ENCODE data around the gene NAGK.

DNA sequence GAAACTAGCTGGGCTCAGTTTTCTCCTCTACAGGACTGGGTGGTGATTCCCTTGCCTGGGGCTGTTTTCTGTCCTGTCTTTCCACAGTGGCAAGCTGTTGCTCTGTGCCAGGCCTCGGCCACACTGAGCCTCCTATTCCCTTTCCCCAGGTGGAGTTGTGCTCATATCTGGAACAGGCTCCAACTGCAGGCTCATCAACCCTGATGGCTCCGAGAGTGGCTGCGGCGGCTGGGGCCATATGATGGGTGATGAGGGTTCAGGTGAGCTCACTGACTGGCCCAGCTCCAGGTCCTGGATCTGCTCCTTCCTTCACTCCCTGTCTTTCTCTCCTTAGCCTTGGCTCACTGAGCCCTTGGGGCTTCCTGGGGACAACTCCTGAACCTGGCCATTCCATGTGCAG, 4.0 kb downstream of the NAGK start:
- TF ChIP-seq, protein P1, sequence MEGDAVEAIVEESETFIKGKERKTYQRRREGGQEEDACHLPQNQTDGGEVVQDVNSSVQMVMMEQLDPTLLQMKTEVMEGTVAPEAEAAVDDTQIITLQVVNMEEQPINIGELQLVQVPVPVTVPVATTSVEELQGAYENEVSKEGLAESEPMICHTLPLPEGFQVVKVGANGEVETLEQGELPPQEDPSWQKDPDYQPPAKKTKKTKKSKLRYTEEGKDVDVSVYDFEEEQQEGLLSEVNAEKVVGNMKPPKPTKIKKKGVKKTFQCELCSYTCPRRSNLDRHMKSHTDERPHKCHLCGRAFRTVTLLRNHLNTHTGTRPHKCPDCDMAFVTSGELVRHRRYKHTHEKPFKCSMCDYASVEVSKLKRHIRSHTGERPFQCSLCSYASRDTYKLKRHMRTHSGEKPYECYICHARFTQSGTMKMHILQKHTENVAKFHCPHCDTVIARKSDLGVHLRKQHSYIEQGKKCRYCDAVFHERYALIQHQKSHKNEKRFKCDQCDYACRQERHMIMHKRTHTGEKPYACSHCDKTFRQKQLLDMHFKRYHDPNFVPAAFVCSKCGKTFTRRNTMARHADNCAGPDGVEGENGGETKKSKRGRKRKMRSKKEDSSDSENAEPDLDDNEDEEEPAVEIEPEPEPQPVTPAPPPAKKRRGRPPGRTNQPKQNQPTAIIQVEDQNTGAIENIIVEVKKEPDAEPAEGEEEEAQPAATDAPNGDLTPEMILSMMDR (IDR thresholded peaks at IDR 0.05; ENCODE audit: insufficient read depth, low read length, poor library complexity, severe bottlenecking), result no peak
- TF ChIP-seq EZH2phosphoT487 (conservative IDR thresholded peaks at IDR 0.05; ENCODE audit: low read length), result no peak

Data from SU-DHL-6 (cell line).